ENCODE measurements around the gene SIVA1.

DNA sequence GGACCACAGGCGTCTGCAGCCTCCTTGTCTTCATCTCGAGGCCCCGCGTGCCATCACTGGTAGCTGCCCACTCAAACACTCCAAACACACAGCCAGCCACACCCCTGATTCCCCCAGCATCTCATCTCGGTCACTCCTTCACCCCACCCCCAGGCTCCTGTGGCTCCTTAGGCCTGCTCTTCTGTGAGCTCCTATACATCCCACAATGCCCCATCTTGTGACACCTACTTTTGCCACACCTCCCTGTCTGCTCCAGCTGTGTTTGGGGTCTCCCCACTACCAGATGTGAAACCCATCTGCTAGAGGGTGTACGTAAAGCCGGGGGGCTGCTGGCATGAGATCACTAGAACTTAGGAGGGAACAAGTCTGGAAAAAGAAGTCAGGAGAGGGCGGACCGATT lies 38.5 kb downstream of the SIVA1 start:
- TF ChIP-seq, protein P1, sequence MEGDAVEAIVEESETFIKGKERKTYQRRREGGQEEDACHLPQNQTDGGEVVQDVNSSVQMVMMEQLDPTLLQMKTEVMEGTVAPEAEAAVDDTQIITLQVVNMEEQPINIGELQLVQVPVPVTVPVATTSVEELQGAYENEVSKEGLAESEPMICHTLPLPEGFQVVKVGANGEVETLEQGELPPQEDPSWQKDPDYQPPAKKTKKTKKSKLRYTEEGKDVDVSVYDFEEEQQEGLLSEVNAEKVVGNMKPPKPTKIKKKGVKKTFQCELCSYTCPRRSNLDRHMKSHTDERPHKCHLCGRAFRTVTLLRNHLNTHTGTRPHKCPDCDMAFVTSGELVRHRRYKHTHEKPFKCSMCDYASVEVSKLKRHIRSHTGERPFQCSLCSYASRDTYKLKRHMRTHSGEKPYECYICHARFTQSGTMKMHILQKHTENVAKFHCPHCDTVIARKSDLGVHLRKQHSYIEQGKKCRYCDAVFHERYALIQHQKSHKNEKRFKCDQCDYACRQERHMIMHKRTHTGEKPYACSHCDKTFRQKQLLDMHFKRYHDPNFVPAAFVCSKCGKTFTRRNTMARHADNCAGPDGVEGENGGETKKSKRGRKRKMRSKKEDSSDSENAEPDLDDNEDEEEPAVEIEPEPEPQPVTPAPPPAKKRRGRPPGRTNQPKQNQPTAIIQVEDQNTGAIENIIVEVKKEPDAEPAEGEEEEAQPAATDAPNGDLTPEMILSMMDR (conservative IDR thresholded peaks at IDR 0.05; ENCODE audit: low read length): no peak
- TF ChIP-seq EZH2phosphoT487 (IDR thresholded peaks at IDR 0.05; ENCODE audit: borderline replicate concordance): no peak
